Measurements from ENCODE around the gene APOC1. TPM values are rescaled to one million over a fixed set of nuclear protein-coding genes. Genes with fewer than 3 reads are reported as not detected.
A peak's percentile ranks its signal among the peaks of the same experiment; 100 is the strongest.

The APOC1 gene
- total RNA-seq, 1 experiment from 2014 or later, result 86.5 TPM

DNA sequence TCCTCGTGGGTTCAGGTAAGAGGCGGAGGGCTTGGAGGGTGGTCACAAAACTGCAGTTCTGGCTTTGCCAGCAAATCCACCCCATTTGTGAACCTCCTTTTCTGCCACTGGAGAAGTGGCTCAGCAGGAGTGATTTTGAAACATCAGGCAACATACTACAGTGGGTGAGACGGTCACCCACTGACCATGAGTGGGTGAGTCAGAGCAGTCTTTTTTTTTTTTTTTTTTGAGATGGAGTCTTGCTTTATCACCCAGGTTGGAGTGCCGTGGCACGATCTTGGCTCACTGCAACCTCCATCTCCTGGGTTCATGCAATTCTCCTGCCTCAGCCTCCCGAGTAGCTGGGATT is 20.4 kb upstream of the APOC1 start (continued):
- TF ChIP-seq, protein P1, sequence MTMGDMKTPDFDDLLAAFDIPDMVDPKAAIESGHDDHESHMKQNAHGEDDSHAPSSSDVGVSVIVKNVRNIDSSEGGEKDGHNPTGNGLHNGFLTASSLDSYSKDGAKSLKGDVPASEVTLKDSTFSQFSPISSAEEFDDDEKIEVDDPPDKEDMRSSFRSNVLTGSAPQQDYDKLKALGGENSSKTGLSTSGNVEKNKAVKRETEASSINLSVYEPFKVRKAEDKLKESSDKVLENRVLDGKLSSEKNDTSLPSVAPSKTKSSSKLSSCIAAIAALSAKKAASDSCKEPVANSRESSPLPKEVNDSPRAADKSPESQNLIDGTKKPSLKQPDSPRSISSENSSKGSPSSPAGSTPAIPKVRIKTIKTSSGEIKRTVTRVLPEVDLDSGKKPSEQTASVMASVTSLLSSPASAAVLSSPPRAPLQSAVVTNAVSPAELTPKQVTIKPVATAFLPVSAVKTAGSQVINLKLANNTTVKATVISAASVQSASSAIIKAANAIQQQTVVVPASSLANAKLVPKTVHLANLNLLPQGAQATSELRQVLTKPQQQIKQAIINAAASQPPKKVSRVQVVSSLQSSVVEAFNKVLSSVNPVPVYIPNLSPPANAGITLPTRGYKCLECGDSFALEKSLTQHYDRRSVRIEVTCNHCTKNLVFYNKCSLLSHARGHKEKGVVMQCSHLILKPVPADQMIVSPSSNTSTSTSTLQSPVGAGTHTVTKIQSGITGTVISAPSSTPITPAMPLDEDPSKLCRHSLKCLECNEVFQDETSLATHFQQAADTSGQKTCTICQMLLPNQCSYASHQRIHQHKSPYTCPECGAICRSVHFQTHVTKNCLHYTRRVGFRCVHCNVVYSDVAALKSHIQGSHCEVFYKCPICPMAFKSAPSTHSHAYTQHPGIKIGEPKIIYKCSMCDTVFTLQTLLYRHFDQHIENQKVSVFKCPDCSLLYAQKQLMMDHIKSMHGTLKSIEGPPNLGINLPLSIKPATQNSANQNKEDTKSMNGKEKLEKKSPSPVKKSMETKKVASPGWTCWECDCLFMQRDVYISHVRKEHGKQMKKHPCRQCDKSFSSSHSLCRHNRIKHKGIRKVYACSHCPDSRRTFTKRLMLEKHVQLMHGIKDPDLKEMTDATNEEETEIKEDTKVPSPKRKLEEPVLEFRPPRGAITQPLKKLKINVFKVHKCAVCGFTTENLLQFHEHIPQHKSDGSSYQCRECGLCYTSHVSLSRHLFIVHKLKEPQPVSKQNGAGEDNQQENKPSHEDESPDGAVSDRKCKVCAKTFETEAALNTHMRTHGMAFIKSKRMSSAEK (CRISPR knock-in tag; IDR thresholded peaks at IDR 0.05; ENCODE audit: borderline replicate concordance), result no peak
- TF ChIP-seq FOXP4 (CRISPR knock-in tag; IDR thresholded peaks at IDR 0.05) (no peak), SMAD3 (CRISPR knock-in tag; IDR thresholded peaks at IDR 0.05; ENCODE audit: borderline replicate concordance) (no peak), NR3C1 (CRISPR knock-in tag; conservative IDR thresholded peaks at IDR 0.05; ENCODE audit: low read depth) (no peak), OVOL2 (CRISPR knock-in tag; IDR thresholded peaks at IDR 0.05; ENCODE audit: borderline replicate concordance) (no peak), CREB1 (CRISPR knock-in tag; IDR thresholded peaks at IDR 0.05) (no peak), ETV6 (CRISPR knock-in tag; IDR thresholded peaks at IDR 0.05) (no peak), ZNF317 (CRISPR knock-in tag; IDR thresholded peaks at IDR 0.05; ENCODE audit: borderline replicate concordance, low read depth) (no peak), ATF2 (CRISPR knock-in tag; IDR thresholded peaks at IDR 0.05; ENCODE audit: borderline replicate concordance, low read depth) (no peak)
- TF ChIP-seq, protein P2, sequence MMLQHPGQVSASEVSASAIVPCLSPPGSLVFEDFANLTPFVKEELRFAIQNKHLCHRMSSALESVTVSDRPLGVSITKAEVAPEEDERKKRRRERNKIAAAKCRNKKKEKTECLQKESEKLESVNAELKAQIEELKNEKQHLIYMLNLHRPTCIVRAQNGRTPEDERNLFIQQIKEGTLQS (CRISPR knock-in tag; conservative IDR thresholded peaks at IDR 0.05), result no peak

DNA sequence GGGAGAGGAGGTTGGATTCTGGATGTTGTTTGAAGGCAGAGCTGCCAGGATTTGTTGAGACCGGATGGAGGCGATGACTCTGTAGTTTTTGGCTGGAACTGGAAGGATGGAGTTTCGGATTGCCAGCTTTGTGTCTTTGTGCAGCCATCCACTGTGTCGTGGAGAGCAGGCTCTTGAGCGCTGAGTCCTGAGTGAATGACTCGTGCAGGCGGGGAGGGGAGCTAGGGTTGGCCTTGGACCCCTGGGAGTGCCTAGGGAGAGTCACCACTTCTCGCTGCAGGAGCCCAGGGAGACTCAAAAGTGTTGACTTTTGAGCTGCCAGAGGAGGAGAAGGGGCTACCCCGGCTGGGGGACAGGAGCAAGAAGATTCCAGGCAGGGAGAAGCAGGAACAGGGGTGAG is 19.5 kb upstream of the APOC1 start:
- no peak for DNase-seq (ENCODE audit: low spot score)
- no peak for ATAC-seq
- POLR2A ChIA-PET, result no interaction called here
- Mint-ChIP-seq H3K36me3 (peaks cover 60% of the 10 kb centered on the region), H3K9me3 (no peaks in the 10 kb centered on the region), H3K4me3 (no peak overlapping the region), H3K27me3 (ENCODE audit: low read depth) (no peaks in the 10 kb centered on the region), H3K4me1 (peaks cover 18% of the 10 kb centered on the region), H3K27ac (peak overlapping the region; percentile 58; the same call in 1 of the 2 replicates)
- no peak for TF ChIP-seq CBFB (CRISPR knock-in tag; IDR thresholded peaks at IDR 0.05; ENCODE audit: low read depth)
- TF ChIP-seq GRHL2 (CRISPR knock-in tag; IDR thresholded peaks at IDR 0.05; ENCODE audit: insufficient replicate concordance, severe bottlenecking), result no peak
- CTCF ChIA-PET, result interaction anchor here (1.0 to 2.1 kb wide), 2 partner anchors 8 to 46 kb away, joined by 3 to 7 read pairs; no protein-coding TSS in a partner anchor

DNA sequence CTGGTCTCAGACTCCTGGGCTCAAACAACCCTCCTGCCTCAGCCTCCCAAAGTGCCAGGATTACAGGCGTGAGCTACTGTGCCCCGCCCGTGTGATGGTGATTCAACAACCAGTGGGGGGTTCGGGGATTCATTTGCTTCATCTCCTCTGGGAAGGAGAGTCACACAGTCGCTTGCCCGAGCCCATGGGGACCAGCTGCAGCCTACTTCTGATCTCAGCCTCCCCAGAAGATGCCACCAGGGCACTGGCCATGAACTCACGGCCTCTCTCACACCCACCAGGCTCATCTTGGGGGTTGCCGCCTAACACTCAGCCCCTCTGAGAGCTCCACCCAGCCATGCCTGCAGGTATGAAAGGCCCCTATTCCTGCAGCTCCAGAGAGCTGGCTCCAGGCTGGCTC is 16.6 kb upstream of the APOC1 start:
- ChIA-PET CTCF (interaction anchor here (0.7 kb wide), 1 partner anchor 1342 kb away, joined by 4 read pairs; no protein-coding TSS in a partner anchor), POLR2A (interaction anchor here (0.7 kb wide), 1 partner anchor 10 kb away, joined by 3 read pairs; no protein-coding TSS in a partner anchor)
- Mint-ChIP-seq H3K27me3 (ENCODE audit: low read depth) (no peaks in the 10 kb centered on the region), H3K9me3 (no peaks in the 10 kb centered on the region), H3K4me1 (peaks cover 2% of the 10 kb centered on the region), H3K27ac (no peak overlapping the region), H3K36me3 (peaks cover 66% of the 10 kb centered on the region), H3K4me3 (no peak overlapping the region)
- ATAC-seq (no peak), DNase-seq (ENCODE audit: low spot score) (no peak)
- no peak for TF ChIP-seq SMAD3 (CRISPR knock-in tag; IDR thresholded peaks at IDR 0.05; ENCODE audit: borderline replicate concordance)
- TF ChIP-seq HMGXB4 (CRISPR knock-in tag; IDR thresholded peaks at IDR 0.05), result no peak
- TF ChIP-seq, protein P1 (CRISPR knock-in tag; IDR thresholded peaks at IDR 0.05; ENCODE audit: borderline replicate concordance), result no peak
- no peak for TF ChIP-seq FOXP1 (CRISPR knock-in tag; IDR thresholded peaks at IDR 0.05; ENCODE audit: borderline replicate concordance)
- TF ChIP-seq ESRRA (CRISPR knock-in tag; IDR thresholded peaks at IDR 0.05; ENCODE audit: borderline replicate concordance), result no peak
- no peak for TF ChIP-seq FOXP4 (CRISPR knock-in tag; IDR thresholded peaks at IDR 0.05)
